Measurements from ENCODE around the gene BASP1. TPM values are rescaled to one million over a fixed set of nuclear protein-coding genes. Genes with fewer than 3 reads are reported as not detected.

Gene BASP1
- total RNA-seq = 41.0 TPM
- polyA plus RNA-seq = 40.8 TPM

DNA sequence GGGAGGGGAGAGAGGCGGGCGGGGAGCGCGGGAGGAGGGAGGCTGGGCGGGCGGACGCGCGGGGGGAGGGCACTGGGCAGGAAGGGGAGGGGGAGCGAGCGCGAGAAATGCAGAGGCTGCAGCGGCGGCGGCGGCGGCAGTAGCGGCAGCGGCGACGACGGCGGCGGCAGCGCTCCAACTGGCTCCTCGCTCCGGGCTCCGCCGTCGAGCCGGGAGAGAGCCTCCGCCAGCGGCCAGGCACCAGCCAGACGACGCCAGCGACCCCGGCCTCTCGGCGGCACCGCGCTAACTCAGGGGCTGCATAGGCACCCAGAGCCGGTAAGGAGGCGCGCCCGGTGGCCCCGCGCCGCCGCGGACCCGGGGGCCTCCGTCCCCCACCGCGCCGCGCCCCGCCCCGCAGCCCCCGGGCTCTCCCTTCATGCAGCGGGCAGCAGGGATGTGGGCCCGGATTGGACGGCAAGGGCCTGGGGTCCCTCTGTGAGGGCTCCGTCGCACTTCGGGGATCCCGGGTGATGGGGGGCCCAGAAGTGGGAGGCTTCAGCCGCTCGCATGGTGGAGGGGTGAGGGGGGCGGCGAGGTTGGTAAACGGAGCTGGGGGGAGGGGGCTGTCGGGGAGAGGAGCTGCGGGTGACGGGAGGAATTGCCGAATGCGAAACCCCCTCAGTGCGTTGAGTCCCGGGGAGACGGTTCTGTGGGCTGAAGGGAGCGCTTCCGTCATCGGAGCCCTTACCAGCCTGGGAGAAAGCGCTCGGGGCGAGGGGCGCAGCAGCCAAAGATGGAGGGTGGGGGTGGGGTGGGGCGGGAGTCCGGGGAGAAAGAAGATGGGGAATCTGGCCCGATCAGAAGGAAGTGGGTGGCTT lies at the start of gene BASP1:
Gene BASP1, plus strand, starts transcription at position 139 of the 860 bp plus-strand sequence. CDS start 57,586 bp downstream, outside the sequence.
- H3K4me1 ChIP-seq (ENCODE audit: insufficient read depth) = no peaks in the 10 kb centered on the region
- peak within 1 kb of the TSS; percentile 78 for H3K4me3 ChIP-seq (ENCODE audit: low read depth, low read length)
- under 1% methylated on average over 86 of the region's 89 CpGs for WGBS
- no peaks in the 10 kb centered on the region for H3K36me3 ChIP-seq (ENCODE audit: insufficient read depth)
- H3K27ac ChIP-seq (ENCODE audit: low read depth) = no peak within 1 kb of the TSS
- no peak for DNase-seq (ENCODE audit: extremely low spot score)

DNA sequence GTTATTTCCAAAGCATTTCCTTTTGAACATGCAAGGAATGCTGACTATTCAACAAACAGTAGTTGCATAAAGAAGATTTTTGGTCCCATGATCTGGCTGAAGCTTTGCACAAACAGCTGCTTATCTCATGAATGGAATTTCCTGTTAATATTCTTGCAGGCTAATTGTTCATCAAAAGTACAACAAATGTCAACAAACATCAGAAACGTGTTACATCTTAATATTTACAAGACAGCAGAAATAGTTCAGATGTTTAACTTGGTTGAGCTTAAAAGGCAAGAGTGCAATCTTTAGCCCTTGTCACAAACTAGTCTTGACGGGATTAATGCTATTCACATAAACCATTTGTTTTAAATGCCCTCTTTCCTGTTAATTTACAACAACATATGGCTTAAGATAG lies 47.9 kb upstream of the BASP1 start:
- Histone ChIP-seq H3K36me3 (ENCODE audit: insufficient read depth) (no peaks in the 10 kb centered on the region), H3K4me3 (ENCODE audit: low read depth, low read length) (no peak overlapping the region), H3K4me1 (ENCODE audit: insufficient read depth) (no peaks in the 10 kb centered on the region), H3K27ac (ENCODE audit: low read depth) (no peak overlapping the region)
- 17% methylated on average over 2 of the region's 2 CpGs for WGBS
- peak; percentile 35 for DNase-seq (ENCODE audit: extremely low spot score)

GRCh38 chr5:17172791-17173190 lies 44.6 kb upstream of the BASP1 start:
- no peak for DNase-seq (ENCODE audit: extremely low spot score)
- WGBS = 75% methylated on average over 3 of the region's 3 CpGs
- Histone ChIP-seq H3K4me3 (ENCODE audit: low read depth, low read length) (no peak overlapping the region), H3K27ac (ENCODE audit: low read depth) (no peak overlapping the region), H3K36me3 (ENCODE audit: insufficient read depth) (no peaks in the 10 kb centered on the region), H3K4me1 (ENCODE audit: insufficient read depth) (no peaks in the 10 kb centered on the region)

DNA sequence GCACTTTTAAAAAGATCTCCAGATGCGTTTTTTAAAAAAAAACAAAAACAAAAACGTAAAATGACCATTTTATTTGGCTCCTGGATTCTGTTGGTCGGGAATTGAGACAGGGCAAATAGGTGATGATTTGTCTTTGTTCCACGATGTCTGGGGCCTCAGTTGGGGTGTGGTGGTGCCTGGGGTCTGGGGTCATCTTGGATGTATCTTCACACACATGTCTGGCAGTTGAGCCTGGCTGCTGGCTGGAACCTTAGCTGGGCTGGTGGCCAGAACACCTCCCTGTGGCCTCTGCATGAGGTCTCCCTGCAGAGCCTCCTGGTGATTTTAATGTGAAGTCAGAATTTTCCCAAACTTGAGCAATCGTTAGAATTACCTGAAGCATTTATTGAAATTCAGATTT lies 42.5 kb upstream of the BASP1 start:
- H3K4me3 ChIP-seq (ENCODE audit: low read depth, low read length) = no peak overlapping the region
- H3K36me3 ChIP-seq (ENCODE audit: insufficient read depth) = no peaks in the 10 kb centered on the region
- no peak overlapping the region for H3K27ac ChIP-seq (ENCODE audit: low read depth)
- no peak for DNase-seq (ENCODE audit: extremely low spot score)
- H3K4me1 ChIP-seq (ENCODE audit: insufficient read depth) = no peaks in the 10 kb centered on the region
- 73% methylated on average over 5 of the region's 5 CpGs for WGBS

GRCh38 chr5:17177501-17178372 lies 39.7 kb upstream of the BASP1 start:
- 59% methylated on average over 6 of the region's 6 CpGs for WGBS
- no peak for DNase-seq (ENCODE audit: extremely low spot score)
- no peaks in the 10 kb centered on the region for H3K36me3 ChIP-seq (ENCODE audit: insufficient read depth)
- H3K27ac ChIP-seq (ENCODE audit: low read depth) = no peak overlapping the region
- no peaks in the 10 kb centered on the region for H3K4me1 ChIP-seq (ENCODE audit: insufficient read depth)
- H3K4me3 ChIP-seq (ENCODE audit: low read depth, low read length) = no peak overlapping the region

DNA sequence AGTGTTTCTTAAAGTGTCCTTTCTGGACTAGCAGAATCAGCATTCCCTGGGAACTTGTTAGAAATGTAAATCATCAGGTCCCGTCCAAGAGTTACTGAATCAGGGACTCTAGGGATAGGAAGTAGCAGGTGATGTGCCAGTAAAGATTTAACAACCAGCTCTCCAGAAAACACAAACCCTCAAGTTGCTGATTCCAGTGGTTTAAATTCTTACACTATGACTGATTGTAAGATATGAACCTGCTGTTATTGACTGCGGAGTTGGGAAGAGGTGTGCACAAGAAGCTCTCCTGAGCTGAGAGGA lies 39.1 kb upstream of the BASP1 start:
- H3K36me3 ChIP-seq (ENCODE audit: insufficient read depth) = no peaks in the 10 kb centered on the region
- H3K27ac ChIP-seq (ENCODE audit: low read depth) = no peak overlapping the region
- H3K4me3 ChIP-seq (ENCODE audit: low read depth, low read length) = no peak overlapping the region
- WGBS = 56% methylated on average over 2 of the region's 2 CpGs
- no peaks in the 10 kb centered on the region for H3K4me1 ChIP-seq (ENCODE audit: insufficient read depth)
- DNase-seq (ENCODE audit: extremely low spot score) = no peak

DNA sequence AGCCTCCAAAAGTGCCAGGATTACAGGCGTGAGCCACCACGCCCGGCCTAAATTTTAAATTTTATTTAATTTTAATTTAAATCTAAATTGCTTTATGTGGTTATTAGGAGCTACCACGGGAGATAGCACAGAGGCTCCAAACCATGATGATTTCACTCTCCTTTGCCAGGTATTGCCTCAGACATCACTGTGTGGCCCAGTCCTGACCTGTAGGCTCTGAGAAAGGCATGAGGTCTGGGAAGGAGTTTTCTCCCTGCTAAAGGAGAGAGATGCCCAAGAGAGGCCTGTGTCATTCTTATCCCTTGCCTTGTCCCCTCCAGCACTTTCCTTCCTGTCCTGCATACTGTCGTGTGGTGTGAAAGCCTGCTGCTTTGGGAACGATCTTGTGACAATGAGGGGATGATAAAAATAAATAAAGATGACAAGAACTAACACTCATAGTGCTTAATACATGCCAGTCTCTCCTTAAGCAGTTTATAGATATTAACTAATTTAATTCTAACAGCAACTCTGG lies 37.0 kb upstream of the BASP1 start:
- no peak for DNase-seq (ENCODE audit: extremely low spot score)
- WGBS = 89% methylated on average over 6 of the region's 6 CpGs
- H3K4me1 ChIP-seq (ENCODE audit: insufficient read depth) = no peaks in the 10 kb centered on the region

GRCh38 chr5:17180864-17181723 lies 36.3 kb upstream of the BASP1 start:
- 63% methylated on average over 11 of the region's 11 CpGs for WGBS
- no peak overlapping the region for H3K27ac ChIP-seq (ENCODE audit: low read depth)
- no peak for DNase-seq (ENCODE audit: extremely low spot score)
- no peak overlapping the region for H3K4me3 ChIP-seq (ENCODE audit: low read depth, low read length)
- H3K4me1 ChIP-seq (ENCODE audit: insufficient read depth) = no peaks in the 10 kb centered on the region
- no peaks in the 10 kb centered on the region for H3K36me3 ChIP-seq (ENCODE audit: insufficient read depth)

More for the DNA sequence above, 37.0 kb upstream of the BASP1 start:
- no peaks in the 10 kb centered on the region for H3K36me3 ChIP-seq (ENCODE audit: insufficient read depth)
- H3K4me3 ChIP-seq (ENCODE audit: low read depth, low read length) = no peak overlapping the region
- no peak overlapping the region for H3K27ac ChIP-seq (ENCODE audit: low read depth)

DNA sequence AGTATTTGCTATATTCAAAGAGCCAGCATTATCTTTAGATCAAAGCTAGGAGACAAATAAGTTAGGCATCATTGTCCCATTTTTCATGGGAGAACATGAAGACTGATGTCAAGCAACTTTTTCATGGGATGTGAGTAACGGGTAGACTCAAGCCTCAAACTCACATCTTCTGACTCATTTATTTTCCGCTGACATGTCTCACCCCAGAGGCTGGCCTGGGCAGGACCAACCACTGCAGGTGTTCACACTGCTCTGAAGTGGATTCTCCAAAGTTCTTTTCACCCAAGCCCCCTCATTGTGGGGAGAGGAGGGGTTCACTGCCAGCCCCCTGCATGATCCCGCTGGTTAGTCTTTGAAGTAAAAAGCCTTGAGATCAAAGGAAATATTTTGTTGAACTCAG lies 34.9 kb upstream of the BASP1 start:
- Histone ChIP-seq H3K27ac (ENCODE audit: low read depth) (no peak overlapping the region), H3K4me1 (ENCODE audit: insufficient read depth) (no peaks in the 10 kb centered on the region), H3K36me3 (ENCODE audit: insufficient read depth) (no peaks in the 10 kb centered on the region), H3K4me3 (ENCODE audit: low read depth, low read length) (no peak overlapping the region)
- no peak for DNase-seq (ENCODE audit: extremely low spot score)
- 85% methylated on average over 3 of the region's 3 CpGs for WGBS

DNA sequence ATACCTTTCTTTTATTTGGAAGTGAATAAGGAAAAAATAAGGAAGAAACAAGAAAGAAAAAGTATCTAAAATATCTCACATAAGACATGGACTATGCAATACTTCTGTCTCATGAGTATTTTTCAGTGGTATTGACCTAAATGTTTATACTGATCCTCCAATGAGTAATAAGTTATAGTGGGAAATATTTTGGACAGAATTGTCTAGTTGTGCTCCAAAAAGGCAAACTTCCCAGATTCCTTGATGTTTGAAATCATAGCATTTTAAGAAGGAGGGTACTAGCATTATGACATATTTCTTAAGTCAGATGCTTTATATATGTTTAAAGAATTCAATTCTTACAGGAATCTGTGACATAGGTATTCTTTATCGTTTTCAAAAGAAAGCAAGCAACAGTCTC lies 34.5 kb upstream of the BASP1 start:
- Histone ChIP-seq H3K4me1 (ENCODE audit: insufficient read depth) (no peaks in the 10 kb centered on the region), H3K4me3 (ENCODE audit: low read depth, low read length) (no peak overlapping the region), H3K36me3 (ENCODE audit: insufficient read depth) (no peaks in the 10 kb centered on the region), H3K27ac (ENCODE audit: low read depth) (no peak overlapping the region)
- WGBS = 75% methylated on average over 1 of the region's 1 CpG
- no peak for DNase-seq (ENCODE audit: extremely low spot score)

DNA sequence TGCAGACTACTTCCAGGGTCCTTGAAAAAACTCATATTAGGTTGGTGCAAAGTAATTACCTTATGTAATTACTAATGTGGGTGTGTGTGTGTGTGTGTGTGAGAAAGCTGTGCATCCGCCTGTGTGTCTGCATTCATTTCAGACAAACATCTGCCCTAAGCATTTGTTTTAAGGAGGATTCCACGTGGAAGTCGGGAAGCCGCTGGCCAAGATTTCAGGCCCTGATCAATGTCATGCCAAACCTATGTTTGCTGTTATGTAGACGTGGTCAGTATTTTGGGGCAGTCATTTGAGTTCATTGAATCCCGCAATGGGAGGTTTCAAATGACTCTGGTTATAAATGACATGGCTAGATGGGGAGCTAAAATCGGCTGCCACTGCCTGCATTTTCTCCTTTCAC lies 33.6 kb upstream of the BASP1 start:
- no peaks in the 10 kb centered on the region for H3K4me1 ChIP-seq (ENCODE audit: insufficient read depth)
- WGBS = 92% methylated on average over 7 of the region's 7 CpGs

DNA sequence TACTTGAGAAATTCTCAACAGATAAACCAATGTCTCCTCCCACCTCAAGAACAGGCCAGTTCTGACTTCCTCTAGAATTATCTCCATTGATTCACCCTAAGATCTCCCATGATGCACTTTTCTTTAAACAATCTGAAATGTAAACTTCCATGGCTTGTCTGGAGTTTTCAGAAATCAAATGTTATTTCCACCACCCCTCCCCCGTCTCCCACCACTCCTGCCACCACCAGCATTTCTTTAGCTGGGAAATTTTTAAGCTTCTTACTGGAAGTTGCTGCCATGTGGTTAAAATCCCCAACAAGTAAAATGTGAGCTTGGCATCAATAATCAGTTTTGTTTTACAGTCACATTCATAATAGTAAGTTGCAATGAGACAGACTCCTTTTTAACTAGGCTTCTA lies 32.8 kb upstream of the BASP1 start:
- DNase-seq (ENCODE audit: extremely low spot score) = no peak
- H3K4me3 ChIP-seq (ENCODE audit: low read depth, low read length) = no peak overlapping the region
- no peaks in the 10 kb centered on the region for H3K36me3 ChIP-seq (ENCODE audit: insufficient read depth)
- H3K4me1 ChIP-seq (ENCODE audit: insufficient read depth) = no peaks in the 10 kb centered on the region
- WGBS = 91% methylated on average over 1 of the region's 1 CpG
- no peak overlapping the region for H3K27ac ChIP-seq (ENCODE audit: low read depth)

More for the DNA sequence above, 33.6 kb upstream of the BASP1 start:
- no peak for DNase-seq (ENCODE audit: extremely low spot score)
- Histone ChIP-seq H3K4me3 (ENCODE audit: low read depth, low read length) (no peak overlapping the region), H3K27ac (ENCODE audit: low read depth) (no peak overlapping the region), H3K36me3 (ENCODE audit: insufficient read depth) (no peaks in the 10 kb centered on the region)

DNA sequence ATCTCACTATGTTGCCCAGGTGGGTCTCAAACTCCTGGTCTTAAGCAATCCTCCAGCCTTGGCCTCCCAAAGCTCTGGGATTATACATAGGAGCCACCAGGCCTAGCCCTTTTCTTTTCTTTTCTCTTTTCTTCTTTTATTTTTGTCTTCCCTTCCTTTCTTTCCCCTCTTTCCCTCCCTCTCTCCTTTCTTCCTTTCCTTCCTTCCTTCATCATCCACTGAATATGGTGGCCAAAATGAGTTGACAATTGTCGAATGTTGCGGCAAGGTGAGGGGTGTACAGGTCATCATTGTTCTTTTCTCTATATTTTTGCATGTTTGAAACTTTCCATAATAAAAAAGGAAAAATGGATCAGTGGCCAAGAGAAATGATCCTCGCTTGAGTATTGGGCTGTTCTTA lies 32.1 kb upstream of the BASP1 start:
- Histone ChIP-seq H3K4me1 (ENCODE audit: insufficient read depth) (no peaks in the 10 kb centered on the region), H3K4me3 (ENCODE audit: low read depth, low read length) (no peak overlapping the region), H3K36me3 (ENCODE audit: insufficient read depth) (no peaks in the 10 kb centered on the region), H3K27ac (ENCODE audit: low read depth) (no peak overlapping the region)
- 85% methylated on average over 3 of the region's 3 CpGs for WGBS
- DNase-seq (ENCODE audit: extremely low spot score) = no peak
